Activated CD4-positive, alpha-beta memory T cell treated with anti-CD3 and anti-CD28 coated beads, Interleukin-2, amount 10 ng/mL, durations not matched to agents 7 days and 5 days (primary cell): Measurements from ENCODE around the gene MATN1. TPM values are rescaled to one million over a fixed set of nuclear protein-coding genes. Genes with fewer than 3 reads are reported as not detected.

Experiments
- CTCF ChIA-PET: fragments of 350-600 bp; sonication (Branson Sonifier 250); formaldehyde crosslinking; loops from one replicate; lab custom pipeline; 2021; ENCODE audit warnings: antibody characterized with exemption, inconsistent platforms; lab: Charles Lee
- POLR2A ChIA-PET: fragments of 350-600 bp; sonication (Branson Sonifier 250); formaldehyde crosslinking; loops from one replicate; lab custom pipeline; 2021; ENCODE audit warnings: antibody characterized with exemption; lab: Charles Lee
- DNase-seq: peaks from one replicate; pipeline ENCODE4 v3.0.0-alpha.2; 2020
- H3K27ac Mint-ChIP-seq: one replicate; pipeline ENCODE4 v1.8.0; 2021; ENCODE audit warnings: mild to moderate bottlenecking, mixed read lengths
- H3K27me3 Mint-ChIP-seq: one replicate; pipeline ENCODE4 v1.8.0; 2021; ENCODE audit warnings: mixed read lengths
- H3K36me3 Mint-ChIP-seq: one replicate; pipeline ENCODE4 v1.8.0; 2021; ENCODE audit warnings: low read depth, mixed read lengths
- H3K4me1 Mint-ChIP-seq: one replicate; pipeline ENCODE4 v1.8.0; 2021; ENCODE audit warnings: mixed read lengths
- H3K4me3 Mint-ChIP-seq: one replicate; pipeline ENCODE4 v1.8.0; 2021; ENCODE audit warnings: mild to moderate bottlenecking, mixed read lengths
- H3K9me3 Mint-ChIP-seq: one replicate; pipeline ENCODE4 v1.8.0; 2021; ENCODE audit warnings: mixed read lengths
- total RNA-seq, 2 experiments: library from RNA; stranded (reverse); gene quantifications; one replicate each; pipeline ENCODE4 v1.2.3, GENCODE V29; 2021

The MATN1 gene
- total RNA-seq, 2 experiments from 2014 or later: not detected

DNA sequence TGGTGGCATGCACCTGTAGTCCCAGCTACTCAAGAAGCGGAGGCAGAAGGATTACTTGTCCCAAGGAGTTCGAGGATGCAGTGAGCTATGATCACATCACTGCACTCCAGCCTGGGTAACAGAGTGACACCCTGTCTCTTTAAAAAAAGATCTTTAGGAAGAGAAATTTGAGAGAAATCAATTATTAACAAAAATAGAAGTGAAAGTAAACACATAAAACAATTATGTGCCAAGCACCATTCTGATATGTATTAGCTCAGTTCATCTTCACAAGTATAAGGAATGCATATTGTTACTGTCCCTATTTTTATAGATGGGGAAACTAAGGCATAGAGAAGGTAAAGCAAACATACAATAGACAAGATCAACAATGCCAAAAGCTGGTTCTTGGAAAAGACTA lies 48.1 kb downstream of the MATN1 start:
- Mint-ChIP-seq H3K27me3 (peaks cover 10% of the 10 kb centered on the region), H3K4me1 (no peaks in the 10 kb centered on the region), H3K27ac (no peak overlapping the region), H3K4me3 (no peak overlapping the region), H3K9me3 (peaks cover 5% of the 10 kb centered on the region), H3K36me3 (no peaks in the 10 kb centered on the region)
- DNase-seq: no peak
- ChIA-PET POLR2A (no interaction called here), CTCF (no interaction called here)

DNA sequence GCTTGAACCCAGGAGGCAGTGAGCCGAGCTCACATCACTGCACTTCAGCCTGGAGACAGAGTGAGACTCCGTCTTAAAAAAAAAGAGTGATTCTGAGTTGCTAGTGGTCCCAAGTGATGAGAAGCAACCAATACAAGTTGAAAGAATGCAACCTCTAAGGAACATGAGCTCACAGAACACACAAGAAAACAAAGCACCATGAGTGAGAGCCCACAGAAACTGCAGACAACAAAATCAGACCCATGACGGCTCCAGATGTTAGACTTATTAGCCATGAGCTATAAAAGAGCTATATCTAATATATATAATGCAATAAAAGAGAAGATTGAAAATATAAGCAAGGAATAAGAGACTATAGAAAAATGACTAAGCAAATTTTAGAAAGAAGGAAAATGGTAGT lies 50.0 kb downstream of the MATN1 start:
- no peak for DNase-seq
- POLR2A ChIA-PET: no interaction called here
- CTCF ChIA-PET: no interaction called here
- peaks cover 5% of the 10 kb centered on the region for H3K9me3 Mint-ChIP-seq
- H3K36me3 Mint-ChIP-seq: no peaks in the 10 kb centered on the region
- H3K27ac Mint-ChIP-seq: no peak overlapping the region
- no peak overlapping the region for H3K4me3 Mint-ChIP-seq
- H3K27me3 Mint-ChIP-seq: peaks cover 10% of the 10 kb centered on the region
- no peaks in the 10 kb centered on the region for H3K4me1 Mint-ChIP-seq

DNA sequence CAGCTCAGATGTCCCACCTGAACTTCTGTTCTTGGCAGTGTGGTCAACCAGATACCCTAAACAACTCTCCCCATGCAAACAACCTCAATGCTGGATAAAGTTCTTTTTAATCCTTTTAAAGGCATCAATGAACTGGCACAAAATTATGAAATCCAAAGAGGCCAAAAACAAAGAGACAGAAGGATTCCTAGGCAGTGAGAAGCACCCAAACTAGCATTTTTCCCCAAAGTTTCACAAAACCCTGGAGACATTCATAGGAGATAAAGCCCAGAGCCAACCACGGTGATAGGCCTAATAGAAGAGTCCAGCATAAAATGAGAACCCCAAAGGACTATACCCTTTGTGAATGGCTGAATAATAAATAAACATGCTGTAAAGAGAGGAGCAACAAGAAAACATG lies 50.7 kb downstream of the MATN1 start:
- H3K4me1 Mint-ChIP-seq: no peaks in the 10 kb centered on the region
- no peaks in the 10 kb centered on the region for H3K36me3 Mint-ChIP-seq
- no peak overlapping the region for H3K4me3 Mint-ChIP-seq
- ChIA-PET CTCF (no interaction called here), POLR2A (no interaction called here)
- H3K9me3 Mint-ChIP-seq: peaks cover 5% of the 10 kb centered on the region
- peaks cover 10% of the 10 kb centered on the region for H3K27me3 Mint-ChIP-seq
- DNase-seq: no peak
- H3K27ac Mint-ChIP-seq: no peak overlapping the region

DNA sequence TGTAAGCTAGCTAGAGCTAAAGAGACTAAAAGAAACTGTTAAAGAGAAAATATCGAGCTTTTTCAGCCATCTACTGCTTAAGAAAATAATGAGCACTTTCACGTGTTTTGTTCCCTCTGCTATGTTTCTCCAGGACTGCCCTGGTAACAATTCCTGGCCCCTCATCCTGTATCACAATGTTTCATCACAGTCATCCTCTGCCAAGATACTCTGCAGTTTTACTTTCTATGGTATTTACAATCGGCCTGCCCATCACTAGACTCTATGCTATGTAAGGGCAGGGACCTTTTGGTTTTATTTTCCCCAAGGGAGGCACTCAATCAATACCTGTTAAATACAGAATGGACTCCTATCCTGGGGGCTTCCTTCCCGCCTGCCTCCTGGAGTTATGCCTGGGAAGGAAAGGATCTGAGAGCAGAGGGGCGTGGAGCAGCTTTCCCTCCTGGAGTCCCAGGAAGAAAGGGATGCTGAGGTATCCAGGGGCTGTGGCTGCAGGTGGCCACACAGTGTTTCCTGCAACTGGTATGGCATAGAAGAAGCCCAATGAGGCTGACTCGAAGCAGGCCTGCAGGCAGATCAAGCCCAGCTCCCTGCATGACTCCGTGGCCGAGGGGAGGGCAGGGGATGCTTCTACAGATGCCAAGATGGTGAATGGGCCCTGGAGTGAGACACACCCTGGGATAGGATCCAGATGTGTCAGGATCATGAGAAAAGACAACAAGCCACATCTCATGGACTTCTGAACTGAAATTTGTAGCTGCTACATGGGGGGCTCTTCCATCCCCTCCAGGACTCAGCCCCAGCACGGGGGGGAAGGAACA lies 52.9 kb downstream of the MATN1 start:
- peaks cover 9% of the 10 kb centered on the region for H3K27me3 Mint-ChIP-seq
- H3K4me1 Mint-ChIP-seq: no peaks in the 10 kb centered on the region
- ChIA-PET POLR2A (no interaction called here), CTCF (no interaction called here)
- peaks cover under 1% of the 10 kb centered on the region for H3K9me3 Mint-ChIP-seq
- no peak overlapping the region for H3K27ac Mint-ChIP-seq
- H3K36me3 Mint-ChIP-seq: no peaks in the 10 kb centered on the region
- no peak overlapping the region for H3K4me3 Mint-ChIP-seq
- DNase-seq: no peak

DNA sequence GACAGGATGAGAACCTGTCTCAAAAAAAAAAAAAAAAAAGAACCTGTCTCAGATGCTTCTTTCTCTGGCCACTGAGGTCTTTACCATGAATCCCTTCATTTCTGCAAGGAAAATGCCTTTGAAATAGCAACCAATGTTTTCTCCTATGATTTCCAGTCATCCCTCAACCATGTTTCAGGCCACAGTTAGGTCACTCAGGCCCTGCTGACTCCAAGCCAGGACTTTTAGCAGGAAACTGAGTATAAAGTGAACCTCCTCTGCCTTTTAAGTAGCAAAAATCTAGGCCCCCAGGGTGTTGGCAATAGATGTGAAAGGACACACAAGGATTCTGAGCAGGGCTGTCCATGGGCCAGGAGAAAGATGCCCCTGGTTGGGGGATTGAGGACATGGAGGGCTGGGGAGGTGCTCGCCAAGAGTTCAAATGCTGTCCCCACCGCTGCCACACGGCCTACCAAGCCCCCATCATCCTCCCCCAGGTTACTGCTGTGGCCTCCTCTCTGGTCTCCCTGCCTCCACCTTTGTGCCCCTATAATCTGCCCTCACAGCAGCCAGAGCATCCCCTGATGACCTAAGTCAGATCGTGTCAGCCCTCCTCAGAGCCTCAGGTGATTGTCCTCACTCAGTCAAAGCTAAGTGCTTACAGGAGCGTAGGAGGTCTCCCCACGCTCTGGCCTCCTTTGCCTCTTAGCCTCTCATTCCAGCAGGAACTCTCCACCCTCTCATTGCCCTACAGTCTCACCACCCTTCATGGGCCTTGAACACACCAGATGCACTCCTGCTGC lies 54.6 kb downstream of the MATN1 start:
- POLR2A ChIA-PET: no interaction called here
- Mint-ChIP-seq H3K9me3 (no peaks in the 10 kb centered on the region), H3K4me3 (no peak overlapping the region), H3K4me1 (no peaks in the 10 kb centered on the region), H3K27me3 (peaks cover 2% of the 10 kb centered on the region), H3K36me3 (no peaks in the 10 kb centered on the region), H3K27ac (no peak overlapping the region)
- CTCF ChIA-PET: no interaction called here
- DNase-seq: no peak

DNA sequence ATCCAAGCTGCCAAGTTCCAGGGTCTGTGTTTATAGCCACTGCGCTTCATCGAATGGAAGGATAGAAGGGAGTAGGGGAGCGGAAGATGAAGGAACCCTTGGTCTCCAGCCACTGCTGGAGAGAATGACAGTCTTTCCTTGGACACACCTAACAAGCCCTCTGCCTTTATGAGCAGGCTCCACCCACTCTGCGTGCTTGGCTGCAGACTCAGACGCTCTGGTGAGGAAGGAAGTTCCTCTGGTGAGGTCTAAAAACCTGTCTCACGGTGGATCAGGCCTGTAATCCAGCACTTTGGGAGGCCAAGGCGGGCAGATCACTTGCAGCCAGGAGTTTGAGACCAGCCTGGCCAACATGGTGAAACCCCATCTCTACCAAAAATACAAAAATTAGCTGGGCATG lies 55.4 kb downstream of the MATN1 start:
- Mint-ChIP-seq H3K27ac (no peak overlapping the region), H3K4me3 (no peak overlapping the region), H3K27me3 (no peaks in the 10 kb centered on the region), H3K36me3 (no peaks in the 10 kb centered on the region), H3K9me3 (no peaks in the 10 kb centered on the region), H3K4me1 (no peaks in the 10 kb centered on the region)
- CTCF ChIA-PET: no interaction called here
- no peak for DNase-seq
- POLR2A ChIA-PET: no interaction called here

DNA sequence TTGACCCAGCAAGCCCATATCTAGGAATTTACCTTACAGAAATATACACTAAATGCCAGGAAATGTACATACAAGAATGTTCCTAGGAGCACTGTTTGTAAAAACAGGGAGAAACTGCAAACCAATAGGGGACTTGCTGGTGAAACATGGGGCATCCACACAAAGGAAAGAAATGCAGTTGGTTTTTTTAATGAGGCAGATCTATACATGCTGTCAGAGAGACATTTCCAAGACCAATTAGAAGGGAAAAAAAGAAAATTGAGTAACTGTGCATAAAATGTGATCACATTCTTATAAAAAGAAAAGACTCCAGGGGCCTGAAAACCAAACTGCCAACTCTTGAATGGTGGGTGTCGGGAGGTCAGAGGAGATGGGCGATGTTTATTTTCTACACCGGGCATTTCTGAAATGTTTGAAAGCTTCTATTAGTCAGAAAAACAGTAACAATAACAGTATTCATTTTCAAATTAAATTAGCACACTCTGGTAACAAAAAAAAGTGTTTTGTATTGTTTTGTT lies 56.6 kb downstream of the MATN1 start:
- Mint-ChIP-seq H3K9me3 (no peaks in the 10 kb centered on the region), H3K36me3 (no peaks in the 10 kb centered on the region), H3K27me3 (no peaks in the 10 kb centered on the region), H3K4me1 (no peaks in the 10 kb centered on the region), H3K27ac (no peak overlapping the region), H3K4me3 (no peak overlapping the region)
- ChIA-PET POLR2A (no interaction called here), CTCF (no interaction called here)
- DNase-seq: no peak

DNA sequence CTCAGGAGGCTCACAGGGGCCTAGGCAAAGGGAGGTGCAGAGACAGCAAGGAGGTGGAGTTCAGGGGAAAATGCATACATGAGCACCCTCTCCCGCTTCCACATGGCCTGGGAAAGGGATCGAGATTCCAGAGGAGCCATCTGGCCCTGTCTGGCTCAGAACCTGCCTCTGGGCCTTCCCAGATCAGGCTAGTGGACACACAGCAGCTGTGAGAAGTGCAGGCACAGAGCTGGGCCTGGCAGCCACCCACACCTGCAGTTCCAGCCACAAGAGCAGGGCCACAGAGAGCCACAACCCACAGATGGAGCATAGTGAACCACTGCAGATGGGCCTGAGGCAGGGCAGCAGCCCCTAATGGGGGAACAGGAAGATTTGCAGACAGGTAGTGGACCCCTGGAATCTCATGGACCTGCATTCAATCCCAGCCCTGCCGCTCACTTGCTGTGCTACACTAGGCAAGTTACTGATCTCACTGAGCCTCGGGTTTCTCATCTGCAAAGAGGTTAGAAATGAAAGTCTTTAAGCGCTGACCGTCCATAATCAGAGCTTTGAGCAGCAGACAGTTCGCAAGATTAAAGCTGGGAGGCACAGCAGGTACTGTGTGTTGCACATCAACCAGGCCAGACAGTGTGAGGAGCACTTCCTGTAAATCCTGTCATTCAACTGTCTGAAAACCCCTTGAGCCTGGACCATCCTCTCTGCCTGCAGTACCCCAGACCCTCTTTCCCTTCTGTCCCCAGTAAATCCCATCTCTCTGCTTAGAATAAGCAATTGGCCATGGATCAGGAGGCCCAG lies 58.0 kb downstream of the MATN1 start:
- H3K4me3 Mint-ChIP-seq: no peak overlapping the region
- no peak for DNase-seq

DNA sequence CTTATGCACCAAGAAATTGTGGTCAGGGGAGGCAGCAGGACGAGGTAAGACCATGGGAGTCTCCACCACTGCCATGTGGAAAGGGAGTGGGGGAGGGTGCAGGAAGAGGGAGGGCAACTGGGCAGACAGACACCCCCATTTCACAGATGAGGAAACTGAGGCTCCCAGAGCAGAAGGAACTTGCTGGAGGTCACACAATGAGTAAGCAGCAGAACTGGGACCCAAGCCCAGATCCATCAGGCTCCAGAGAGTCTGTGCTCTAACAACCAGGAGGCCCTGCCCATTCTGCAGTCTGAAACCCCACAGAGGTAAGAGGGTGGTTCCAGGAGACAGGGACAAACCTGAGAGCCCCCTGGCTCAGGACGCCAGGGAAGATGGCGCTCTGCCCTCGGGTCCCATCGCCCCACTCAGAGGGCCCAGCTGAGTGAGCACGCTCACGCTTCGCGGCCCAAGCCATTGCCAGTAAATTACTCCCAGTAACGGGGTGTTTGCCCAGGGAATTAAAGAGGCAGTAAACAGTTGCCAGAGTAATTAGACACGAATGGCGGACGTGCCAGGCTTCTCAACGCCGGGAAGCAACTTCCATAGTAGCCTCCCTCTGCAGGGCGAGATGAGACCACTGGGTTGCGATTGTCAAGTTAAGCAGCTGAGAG lies 59.2 kb downstream of the MATN1 start:
- H3K4me1 Mint-ChIP-seq: no peaks in the 10 kb centered on the region
- ChIA-PET POLR2A (no interaction called here), CTCF (no interaction called here)
- no peaks in the 10 kb centered on the region for H3K27me3 Mint-ChIP-seq
- H3K36me3 Mint-ChIP-seq: no peaks in the 10 kb centered on the region
- H3K27ac Mint-ChIP-seq: no peak overlapping the region
- no peak for DNase-seq
- no peaks in the 10 kb centered on the region for H3K9me3 Mint-ChIP-seq
- H3K4me3 Mint-ChIP-seq: no peak overlapping the region

More for the DNA sequence above, 58.0 kb downstream of the MATN1 start:
- CTCF ChIA-PET: no interaction called here
- Mint-ChIP-seq H3K9me3 (no peaks in the 10 kb centered on the region), H3K36me3 (no peaks in the 10 kb centered on the region), H3K27ac (no peak overlapping the region), H3K4me1 (no peaks in the 10 kb centered on the region), H3K27me3 (no peaks in the 10 kb centered on the region)
- POLR2A ChIA-PET: no interaction called here

DNA sequence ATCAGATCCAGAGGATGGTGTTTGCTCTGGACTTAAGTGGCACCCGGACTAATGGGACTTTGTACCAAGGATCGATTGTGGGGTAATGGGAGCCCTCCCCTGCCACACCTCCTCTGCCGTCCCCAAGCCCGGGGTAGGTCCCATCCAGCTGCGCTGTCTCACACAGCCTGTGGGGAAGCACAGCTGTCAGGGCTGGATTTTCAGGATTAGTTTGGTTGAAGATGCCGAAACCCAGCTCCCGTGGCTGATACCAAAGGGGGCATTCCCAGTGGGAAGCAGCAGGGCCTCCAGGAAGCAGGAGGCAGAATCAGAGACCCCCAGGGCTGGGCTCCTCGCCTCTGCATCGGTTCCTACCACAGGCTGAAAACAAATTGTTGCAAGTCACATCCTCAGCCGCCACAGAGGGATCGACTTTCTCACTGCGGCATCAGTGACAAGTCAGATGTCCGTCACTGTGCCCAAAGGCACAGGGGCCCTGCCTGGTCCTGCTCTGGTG lies 59.7 kb downstream of the MATN1 start:
- Mint-ChIP-seq H3K27me3 (no peaks in the 10 kb centered on the region), H3K9me3 (no peaks in the 10 kb centered on the region), H3K4me3 (no peak overlapping the region), H3K4me1 (no peaks in the 10 kb centered on the region), H3K27ac (no peak overlapping the region), H3K36me3 (no peaks in the 10 kb centered on the region)
- ChIA-PET POLR2A (no interaction called here), CTCF (no interaction called here)
- no peak for DNase-seq

DNA sequence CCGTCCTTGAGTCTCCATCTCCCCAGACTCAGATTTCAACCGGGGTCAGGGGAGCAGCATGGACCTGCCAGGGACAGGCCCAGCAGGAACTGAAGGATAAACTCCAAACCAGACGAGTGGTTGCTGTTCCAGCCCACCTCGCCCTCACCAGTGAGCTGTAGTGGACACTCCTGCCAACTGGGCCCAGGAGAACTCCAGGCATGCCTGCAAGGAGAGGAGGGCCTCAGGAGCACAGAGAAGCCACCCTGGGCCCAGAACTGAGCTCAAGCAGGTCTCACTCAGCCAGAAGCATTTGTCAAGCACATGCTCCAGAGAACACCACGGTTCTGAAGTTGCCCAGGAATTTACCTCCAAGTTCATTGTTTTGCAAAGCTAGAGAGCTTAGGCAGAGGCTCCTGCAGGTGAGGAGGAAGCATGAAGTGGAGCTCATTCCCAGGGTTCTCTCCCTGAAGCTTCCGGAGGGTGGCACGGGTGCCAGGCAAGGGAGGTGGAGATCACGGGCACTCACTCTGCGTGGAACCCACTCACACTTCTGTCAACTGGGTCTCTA lies 61.0 kb downstream of the MATN1 start:
- no peak for DNase-seq
- Mint-ChIP-seq H3K27me3 (no peaks in the 10 kb centered on the region), H3K4me1 (no peaks in the 10 kb centered on the region), H3K27ac (no peak overlapping the region), H3K4me3 (no peak overlapping the region), H3K9me3 (no peaks in the 10 kb centered on the region), H3K36me3 (no peaks in the 10 kb centered on the region)
- ChIA-PET CTCF (no interaction called here), POLR2A (no interaction called here)

DNA sequence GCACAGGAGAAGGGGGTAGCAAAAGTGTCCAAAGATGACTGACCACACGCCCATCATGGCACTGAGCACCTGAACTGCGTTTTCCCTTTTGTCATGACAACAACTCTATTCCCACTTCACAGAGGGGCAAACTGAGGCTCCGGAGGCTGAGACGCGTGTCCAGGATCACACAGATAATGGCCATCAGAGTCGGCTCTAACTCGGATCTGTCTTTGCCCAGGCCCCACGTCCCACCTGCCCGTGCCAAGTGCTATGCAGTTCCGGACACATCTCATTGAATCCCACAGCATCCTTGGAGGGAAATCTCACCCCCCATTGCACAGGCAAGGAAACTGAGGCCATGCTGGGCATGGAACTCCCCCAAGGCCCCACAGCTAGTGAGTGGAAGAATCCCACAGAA lies 62.1 kb downstream of the MATN1 start:
- Mint-ChIP-seq H3K27me3 (no peaks in the 10 kb centered on the region), H3K9me3 (no peaks in the 10 kb centered on the region), H3K36me3 (no peaks in the 10 kb centered on the region), H3K4me3 (no peak overlapping the region), H3K4me1 (no peaks in the 10 kb centered on the region), H3K27ac (no peak overlapping the region)
- ChIA-PET POLR2A (no interaction called here), CTCF (no interaction called here)
- no peak for DNase-seq
